ENCODE measurements around the gene CNN2. TPM values are rescaled to one million over a fixed set of nuclear protein-coding genes. Genes with fewer than 3 reads are reported as not detected.

CNN2 gene
- total RNA-seq, 1 donor from 2014 or later: 226 TPM

DNA sequence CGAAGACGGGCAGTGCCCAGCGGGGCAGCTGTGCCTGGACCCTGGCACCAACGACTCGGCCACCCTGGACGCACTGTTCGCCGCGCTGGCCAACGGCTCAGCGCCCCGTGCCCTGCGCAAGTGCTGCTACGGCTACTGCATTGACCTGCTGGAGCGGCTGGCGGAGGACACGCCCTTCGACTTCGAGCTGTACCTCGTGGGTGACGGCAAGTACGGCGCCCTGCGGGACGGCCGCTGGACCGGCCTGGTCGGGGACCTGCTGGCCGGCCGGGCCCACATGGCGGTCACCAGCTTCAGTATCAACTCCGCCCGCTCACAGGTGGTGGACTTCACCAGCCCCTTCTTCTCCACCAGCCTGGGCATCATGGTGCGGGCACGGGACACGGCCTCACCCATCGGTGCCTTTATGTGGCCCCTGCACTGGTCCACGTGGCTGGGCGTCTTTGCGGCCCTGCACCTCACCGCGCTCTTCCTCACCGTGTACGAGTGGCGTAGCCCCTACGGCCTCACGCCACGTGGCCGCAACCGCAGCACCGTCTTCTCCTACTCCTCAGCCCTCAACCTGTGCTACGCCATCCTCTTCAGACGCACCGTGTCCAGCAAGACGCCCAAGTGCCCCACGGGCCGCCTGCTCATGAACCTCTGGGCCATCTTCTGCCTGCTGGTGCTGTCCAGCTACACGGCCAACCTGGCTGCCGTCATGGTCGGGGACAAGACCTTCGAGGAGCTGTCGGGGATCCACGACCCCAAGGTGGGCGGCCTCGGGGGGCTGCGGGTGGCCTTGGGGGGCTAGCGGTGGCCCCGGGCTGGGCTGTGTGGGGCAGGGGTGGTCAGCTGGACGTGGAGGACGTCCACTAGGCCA is 21.4 kb upstream of the CNN2 start:
- no peak overlapping the region for H3K27ac Mint-ChIP-seq
- peak overlapping the region; percentile 19 for H3K4me3 Mint-ChIP-seq (ENCODE audit: low read depth)
- DNase-seq (ENCODE audit: low spot score, unreplicated experiment): no peak
- peaks cover 14% of the 10 kb centered on the region for H3K27me3 Mint-ChIP-seq
- no peaks in the 10 kb centered on the region for H3K4me1 Mint-ChIP-seq (ENCODE audit: low read depth)
- peaks cover 5% of the 10 kb centered on the region for H3K36me3 Mint-ChIP-seq (ENCODE audit: insufficient read depth)
- no peaks in the 10 kb centered on the region for H3K9me3 Mint-ChIP-seq (ENCODE audit: low read depth)
- TF ChIP-seq, protein P1, sequence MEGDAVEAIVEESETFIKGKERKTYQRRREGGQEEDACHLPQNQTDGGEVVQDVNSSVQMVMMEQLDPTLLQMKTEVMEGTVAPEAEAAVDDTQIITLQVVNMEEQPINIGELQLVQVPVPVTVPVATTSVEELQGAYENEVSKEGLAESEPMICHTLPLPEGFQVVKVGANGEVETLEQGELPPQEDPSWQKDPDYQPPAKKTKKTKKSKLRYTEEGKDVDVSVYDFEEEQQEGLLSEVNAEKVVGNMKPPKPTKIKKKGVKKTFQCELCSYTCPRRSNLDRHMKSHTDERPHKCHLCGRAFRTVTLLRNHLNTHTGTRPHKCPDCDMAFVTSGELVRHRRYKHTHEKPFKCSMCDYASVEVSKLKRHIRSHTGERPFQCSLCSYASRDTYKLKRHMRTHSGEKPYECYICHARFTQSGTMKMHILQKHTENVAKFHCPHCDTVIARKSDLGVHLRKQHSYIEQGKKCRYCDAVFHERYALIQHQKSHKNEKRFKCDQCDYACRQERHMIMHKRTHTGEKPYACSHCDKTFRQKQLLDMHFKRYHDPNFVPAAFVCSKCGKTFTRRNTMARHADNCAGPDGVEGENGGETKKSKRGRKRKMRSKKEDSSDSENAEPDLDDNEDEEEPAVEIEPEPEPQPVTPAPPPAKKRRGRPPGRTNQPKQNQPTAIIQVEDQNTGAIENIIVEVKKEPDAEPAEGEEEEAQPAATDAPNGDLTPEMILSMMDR (IDR thresholded peaks at IDR 0.05; ENCODE audit: unreplicated experiment): no peak

DNA sequence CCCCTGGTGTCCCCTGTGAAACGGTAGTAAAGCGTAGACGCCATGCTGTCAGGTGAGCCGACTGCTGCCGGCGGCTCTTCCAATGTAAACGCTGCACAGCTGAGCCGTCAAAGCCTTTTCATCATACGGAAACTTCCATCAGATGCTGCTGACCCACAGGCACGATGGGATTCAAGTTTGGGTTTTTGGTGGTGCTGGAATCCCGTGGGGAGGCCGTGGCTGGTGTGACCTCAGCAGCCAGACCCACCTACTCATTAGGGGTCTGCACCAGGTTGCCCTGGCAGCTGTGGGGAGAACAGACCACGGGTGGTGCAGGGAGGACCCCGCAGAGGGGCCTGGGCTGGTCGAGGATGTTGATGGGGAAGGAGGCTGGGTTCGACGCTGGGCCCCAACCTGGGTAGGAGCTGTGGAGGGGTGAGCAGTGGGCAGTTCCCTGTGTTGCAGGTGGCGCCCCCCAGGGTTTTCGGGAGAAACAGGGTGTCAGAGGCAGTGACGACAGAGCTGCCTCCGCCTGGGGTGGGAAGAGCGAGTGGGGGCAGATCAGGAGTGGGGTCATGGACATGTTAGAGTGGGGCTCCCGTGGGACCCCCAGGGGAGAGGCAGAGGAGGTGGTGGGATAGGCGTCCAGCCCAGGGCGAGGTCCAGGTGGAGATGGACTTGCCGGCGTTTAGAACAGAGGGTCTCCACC is 19.6 kb upstream of the CNN2 start:
- H3K27me3 Mint-ChIP-seq: peaks cover 11% of the 10 kb centered on the region
- TF ChIP-seq, protein P1 (IDR thresholded peaks at IDR 0.05; ENCODE audit: unreplicated experiment): no peak
- peaks cover 5% of the 10 kb centered on the region for H3K36me3 Mint-ChIP-seq (ENCODE audit: insufficient read depth)
- no peak overlapping the region for H3K27ac Mint-ChIP-seq
- H3K9me3 Mint-ChIP-seq (ENCODE audit: low read depth): no peaks in the 10 kb centered on the region
- no peak overlapping the region for H3K4me3 Mint-ChIP-seq (ENCODE audit: low read depth)
- H3K4me1 Mint-ChIP-seq (ENCODE audit: low read depth): no peaks in the 10 kb centered on the region
- no peak for DNase-seq (ENCODE audit: low spot score, unreplicated experiment)

DNA sequence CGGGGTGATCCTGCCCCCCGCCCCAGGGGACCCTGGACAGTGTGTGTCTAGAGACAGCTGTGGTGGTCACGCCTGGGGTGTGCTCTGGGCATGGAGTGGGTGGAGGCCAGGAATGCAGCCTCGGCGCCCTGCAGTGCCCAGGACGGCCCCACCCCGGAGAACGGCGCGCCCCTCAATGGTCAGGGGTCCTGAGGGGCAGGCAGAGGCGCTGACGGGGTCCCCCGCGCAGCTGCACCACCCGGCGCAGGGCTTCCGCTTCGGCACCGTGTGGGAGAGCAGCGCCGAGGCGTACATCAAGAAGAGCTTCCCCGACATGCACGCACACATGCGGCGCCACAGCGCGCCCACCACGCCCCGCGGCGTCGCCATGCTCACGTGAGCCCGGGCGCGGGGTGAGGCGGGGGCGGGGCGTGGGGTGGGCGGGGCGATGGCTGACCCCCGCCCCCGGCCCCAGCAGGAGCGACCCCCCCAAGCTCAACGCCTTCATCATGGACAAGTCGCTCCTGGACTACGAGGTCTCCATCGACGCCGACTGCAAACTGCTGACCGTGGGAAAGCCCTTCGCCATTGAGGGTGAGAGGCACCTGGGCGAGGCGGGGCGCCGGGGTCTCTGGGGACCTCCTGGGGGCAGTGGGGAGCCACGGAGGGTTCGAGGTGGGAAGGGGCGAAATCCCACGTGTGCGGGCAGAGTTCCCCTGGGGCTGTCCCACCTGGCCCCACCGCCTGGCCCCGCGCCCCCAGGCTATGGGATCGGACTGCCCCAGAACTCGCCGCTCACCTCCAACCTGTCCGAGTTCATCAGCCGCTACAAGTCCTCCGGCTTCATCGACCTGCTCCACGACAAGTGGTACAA is 18.8 kb upstream of the CNN2 start:
- no peaks in the 10 kb centered on the region for H3K9me3 Mint-ChIP-seq (ENCODE audit: low read depth)
- H3K27me3 Mint-ChIP-seq: peaks cover 8% of the 10 kb centered on the region
- no peak overlapping the region for H3K27ac Mint-ChIP-seq
- H3K4me1 Mint-ChIP-seq (ENCODE audit: low read depth): no peaks in the 10 kb centered on the region
- DNase-seq (ENCODE audit: low spot score, unreplicated experiment): no peak
- no peak overlapping the region for H3K4me3 Mint-ChIP-seq (ENCODE audit: low read depth)
- TF ChIP-seq, protein P1 (IDR thresholded peaks at IDR 0.05; ENCODE audit: unreplicated experiment): no peak
- H3K36me3 Mint-ChIP-seq (ENCODE audit: insufficient read depth): peaks cover 5% of the 10 kb centered on the region

DNA sequence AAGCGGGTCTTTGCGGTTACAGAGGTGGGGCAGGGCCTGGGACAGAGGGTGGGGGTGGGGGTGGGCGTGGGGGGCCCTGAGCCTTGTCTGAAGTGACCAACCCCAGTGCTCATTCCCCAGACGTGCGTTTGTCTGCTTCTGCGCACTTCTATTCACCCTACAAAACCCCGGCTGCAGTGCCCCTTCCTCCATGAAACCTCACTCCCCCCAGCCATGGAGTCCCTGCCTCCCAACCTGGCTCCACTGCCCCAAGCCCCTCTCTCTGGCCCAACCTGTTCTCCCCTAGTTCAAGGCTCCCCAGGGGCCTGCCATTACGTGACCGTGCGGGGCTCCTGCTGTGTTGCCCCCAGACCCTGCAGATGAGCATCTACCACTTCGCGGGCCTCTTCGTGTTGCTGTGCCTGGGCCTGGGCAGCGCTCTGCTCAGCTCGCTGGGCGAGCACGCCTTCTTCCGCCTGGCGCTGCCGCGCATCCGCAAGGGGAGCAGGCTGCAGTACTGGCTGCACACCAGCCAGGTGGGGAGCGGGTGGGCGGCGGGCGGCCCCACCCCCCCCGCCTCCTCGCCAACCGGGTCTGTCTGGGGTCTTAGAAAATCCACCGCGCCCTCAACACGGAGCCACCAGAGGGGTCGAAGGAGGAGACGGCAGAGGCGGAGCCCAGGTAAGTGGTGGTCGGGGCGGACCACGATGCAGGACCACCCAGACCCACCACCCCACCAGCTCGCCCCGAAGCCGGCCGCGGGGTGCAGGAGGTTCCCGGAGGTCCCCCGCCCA is 18.0 kb upstream of the CNN2 start:
- TF ChIP-seq, protein P1 (IDR thresholded peaks at IDR 0.05; ENCODE audit: unreplicated experiment): no peak
- Mint-ChIP-seq H3K9me3 (ENCODE audit: low read depth) (no peaks in the 10 kb centered on the region), H3K36me3 (ENCODE audit: insufficient read depth) (peaks cover 5% of the 10 kb centered on the region), H3K4me3 (ENCODE audit: low read depth) (no peak overlapping the region), H3K4me1 (ENCODE audit: low read depth) (no peaks in the 10 kb centered on the region), H3K27ac (no peak overlapping the region), H3K27me3 (peaks cover 5% of the 10 kb centered on the region)
- no peak for DNase-seq (ENCODE audit: low spot score, unreplicated experiment)
